IPS-20b (cell line): ENCODE measurements around the gene ZNF813.
"Not testable (repeated sequence)": the region's sequence is repeated elsewhere in the genome, so short reads cannot be mapped to it uniquely, and the experiment has no call there.

Experiments
- H3K27ac ChIP-seq: one replicate; pipeline ENCODE4 v1.5.1; 2013; ENCODE audit warnings: low read length
- H3K27me3 ChIP-seq: 2 replicates; pipeline ENCODE4 v1.6.1; 2013; ENCODE audit warnings: mild to moderate bottlenecking, low read length, inconsistent platforms; ENCODE audit not compliant: insufficient read depth
- H3K36me3 ChIP-seq: 2 replicates; pipeline ENCODE4 v1.6.1; 2013; ENCODE audit warnings: low read depth, mild to moderate bottlenecking, inconsistent platforms, low read length, moderate library complexity; ENCODE audit not compliant: insufficient read depth
- H3K4me1 ChIP-seq: 2 replicates; pipeline ENCODE4 v1.6.1; 2013; ENCODE audit warnings: mild to moderate bottlenecking, control low read depth, inconsistent platforms, low read length, moderate library complexity; ENCODE audit not compliant: insufficient read depth
- H3K4me3 ChIP-seq: 2 replicates; pipeline ENCODE4 v1.5.1; 2013; ENCODE audit warnings: mild to moderate bottlenecking, low read length, inconsistent platforms
- H3K9ac ChIP-seq: 2 replicates; pipeline ENCODE4 v1.6.1; 2013; ENCODE audit warnings: low read depth, mild to moderate bottlenecking, inconsistent platforms, low read length, moderate library complexity
- H3K9me3 ChIP-seq: 2 replicates; pipeline ENCODE4 v1.6.1; 2013; ENCODE audit warnings: mild to moderate bottlenecking, low read depth, low read length, inconsistent platforms; ENCODE audit not compliant: insufficient read depth

Gene ZNF813

DNA sequence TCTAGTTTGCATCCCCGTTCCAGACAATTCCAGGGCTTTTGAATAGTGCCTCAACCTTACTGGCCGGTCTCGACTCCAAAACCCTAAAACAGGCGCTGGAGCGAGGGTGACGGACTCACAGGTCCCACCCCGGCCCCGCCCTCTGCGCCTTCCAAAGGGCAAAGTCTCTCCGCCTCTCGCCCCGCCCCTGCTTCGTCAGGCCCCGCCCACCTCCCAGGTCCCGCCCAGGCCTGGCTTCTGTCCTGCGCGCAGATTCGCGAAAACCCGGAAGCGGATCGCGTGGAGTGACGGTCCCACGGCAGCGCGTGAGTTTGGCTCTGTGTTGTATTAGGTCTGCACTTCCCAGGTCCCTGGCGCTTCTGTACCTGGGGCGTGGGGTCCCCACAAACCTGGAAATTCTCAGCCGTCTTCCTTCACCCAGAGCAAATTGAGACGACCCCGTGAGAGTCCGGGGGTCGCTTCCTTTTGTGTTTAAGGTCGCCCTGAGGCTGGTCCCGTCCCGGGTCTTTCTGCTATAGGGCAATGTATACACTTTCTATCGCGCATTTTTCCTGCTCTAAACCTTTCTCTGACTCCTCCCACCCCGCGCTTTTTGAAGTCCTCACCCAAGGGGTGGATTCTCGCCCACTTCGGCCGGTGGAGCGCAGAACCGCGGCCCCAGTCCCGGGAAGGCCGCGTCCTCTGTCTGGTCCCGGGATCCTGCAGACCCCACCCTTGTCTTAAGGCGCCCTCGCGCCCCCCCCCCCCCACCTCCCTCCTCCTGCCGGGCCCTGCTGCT is at the start of gene ZNF813:
TSS of gene ZNF813 (plus strand) at position 249 of the 778 bp plus-strand sequence. CDS start 16,090 bp downstream, outside the sequence.
- Histone ChIP-seq H3K27ac (no peak within 1 kb of the TSS), H3K36me3 (no peaks in the 10 kb centered on the region), H3K9me3 (no peaks in the 10 kb centered on the region), H3K4me3 (peak within 1 kb of the TSS; percentile 82), H3K9ac (peak within 1 kb of the TSS; percentile 78; the same call in 1 of the 2 replicates), H3K4me1 (peaks cover 17% of the 10 kb centered on the region; the same call in 1 of the 2 replicates), H3K27me3 (no peaks in the 10 kb centered on the region)

DNA sequence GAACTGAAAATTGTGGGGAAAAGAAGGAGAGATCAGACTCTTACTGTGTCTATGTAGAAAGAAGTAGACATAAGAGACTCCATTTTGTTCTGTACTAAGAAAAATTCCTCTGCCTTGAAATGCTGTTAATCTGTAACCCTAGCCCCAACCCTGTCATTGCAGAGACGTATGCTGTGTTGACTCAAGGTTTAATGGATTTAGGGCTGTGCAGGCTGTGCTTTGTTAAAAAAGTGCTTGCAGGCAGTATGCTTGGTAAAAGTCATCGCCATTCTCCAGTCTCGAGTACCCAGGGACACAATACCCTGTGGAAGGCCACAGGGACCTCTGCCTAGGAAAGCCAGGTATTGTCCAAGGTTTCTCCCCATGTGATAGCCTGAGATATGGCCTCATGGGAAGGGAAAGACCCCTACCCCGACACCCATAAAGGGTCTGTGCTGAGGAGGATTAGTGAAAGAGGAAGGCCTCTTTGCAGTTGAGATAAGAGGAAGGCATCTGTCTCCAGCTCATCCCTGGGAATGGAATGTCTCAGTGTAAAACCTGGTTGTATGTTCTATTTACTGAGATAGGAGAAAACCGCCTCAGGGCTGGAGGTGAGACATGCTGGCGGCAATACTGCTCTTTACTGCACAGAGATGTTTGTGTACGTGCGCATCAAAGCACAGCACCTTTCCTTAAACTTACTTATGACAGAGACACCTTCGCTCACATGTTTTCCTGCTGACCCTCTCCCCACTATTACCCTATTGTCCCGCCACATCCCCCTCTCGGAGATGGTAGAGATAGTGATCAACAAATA is 46.8 kb upstream of the ZNF813 start:
- not testable (repeated sequence) for H3K27ac ChIP-seq

DNA sequence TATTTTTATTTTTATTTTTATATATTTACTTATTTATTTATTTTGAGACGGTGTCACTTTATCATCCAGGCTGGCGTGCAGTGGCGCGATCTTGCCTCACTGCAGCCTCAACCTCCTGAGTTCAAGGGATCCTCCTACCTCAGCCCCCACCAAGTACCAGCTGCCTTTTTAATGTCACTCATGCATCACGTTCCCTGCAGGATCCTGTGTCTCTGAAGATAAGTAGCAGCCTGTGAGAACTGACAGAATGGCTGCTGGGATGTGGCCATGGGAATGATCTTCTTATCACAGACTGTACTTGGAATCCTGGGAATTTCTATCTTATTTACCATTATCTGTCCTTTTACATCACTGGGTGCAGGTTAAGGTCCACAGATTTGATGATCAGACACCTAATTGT is 45.0 kb upstream of the ZNF813 start:
- Histone ChIP-seq H3K36me3 (no peaks in the 10 kb centered on the region), H3K4me1 (peaks cover 7% of the 10 kb centered on the region; the same call in 1 of the 2 replicates), H3K27me3 (no peaks in the 10 kb centered on the region), H3K27ac (no peak overlapping the region), H3K4me3 (no peak overlapping the region), H3K9ac (no peak overlapping the region), H3K9me3 (no peaks in the 10 kb centered on the region)

More for the DNA sequence above, 46.8 kb upstream of the ZNF813 start:
- H3K4me3 ChIP-seq, H3K36me3 ChIP-seq, H3K4me1 ChIP-seq, H3K27me3 ChIP-seq, H3K9me3 ChIP-seq, H3K9ac ChIP-seq: not testable (repeated sequence)

DNA sequence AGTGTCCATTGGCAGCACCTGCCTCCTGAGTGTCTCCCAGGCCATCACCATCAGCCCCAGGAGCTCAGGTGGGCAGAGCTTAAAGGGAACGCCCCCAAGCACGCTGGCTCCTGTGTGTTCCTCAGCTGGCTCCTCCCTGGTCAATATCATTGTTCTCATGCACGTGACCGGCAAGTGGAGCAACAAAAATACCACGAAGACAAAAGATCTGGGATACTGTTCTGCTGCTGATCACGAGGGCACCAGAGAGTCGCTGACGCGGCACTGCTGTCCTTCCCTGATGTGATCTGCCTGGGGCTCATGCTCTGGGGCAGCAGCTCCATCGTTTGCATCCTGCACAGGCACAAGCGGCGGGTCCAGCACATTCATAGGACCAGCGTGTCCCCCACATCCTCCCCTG is 44.5 kb upstream of the ZNF813 start:
- not testable (repeated sequence) for H3K9ac ChIP-seq, H3K36me3 ChIP-seq, H3K27ac ChIP-seq, H3K9me3 ChIP-seq, H3K4me1 ChIP-seq, H3K27me3 ChIP-seq
- H3K4me3 ChIP-seq: peak overlapping the region; percentile 56; the same call in 1 of the 2 replicates

- H3K4me3 ChIP-seq: peak overlapping the region; percentile 56; the same call in 1 of the 2 replicates
- H3K27ac ChIP-seq, H3K9me3 ChIP-seq, H3K27me3 ChIP-seq, H3K9ac ChIP-seq, H3K4me1 ChIP-seq, H3K36me3 ChIP-seq: not testable (repeated sequence)
Measured at GRCh38 chr19:53423680-53424079, 43.9 kb upstream of the ZNF813 start.

GRCh38 chr19:53424968-53425597 is 42.5 kb upstream of the ZNF813 start:
- no peak overlapping the region for H3K27ac ChIP-seq
- H3K4me1 ChIP-seq: peaks cover 7% of the 10 kb centered on the region; the same call in 1 of the 2 replicates
- H3K27me3 ChIP-seq: no peaks in the 10 kb centered on the region
- no peak overlapping the region for H3K9ac ChIP-seq
- no peaks in the 10 kb centered on the region for H3K36me3 ChIP-seq
- no peak overlapping the region for H3K4me3 ChIP-seq
- no peaks in the 10 kb centered on the region for H3K9me3 ChIP-seq

GRCh38 chr19:53431399-53432087 is 36.0 kb upstream of the ZNF813 start, which contains the start of gene ZNF761:
ZNF761 (plus strand) TSS chr19:53431984; CDS start chr19:53447269, 15,285 bp downstream.
- Histone ChIP-seq H3K4me3 (peak within 1 kb of the TSS; percentile 99), H3K4me1 (0 out of 2 replicates have a peak, but pooled peaks cover 3% of the 10 kb centered on the region), H3K9ac (peak within 1 kb of the TSS; percentile 88), H3K27ac (peak within 1 kb of the TSS; percentile 36), H3K9me3 (no peaks in the 10 kb centered on the region), H3K27me3 (no peaks in the 10 kb centered on the region), H3K36me3 (peaks cover 26% of the 10 kb centered on the region)

DNA sequence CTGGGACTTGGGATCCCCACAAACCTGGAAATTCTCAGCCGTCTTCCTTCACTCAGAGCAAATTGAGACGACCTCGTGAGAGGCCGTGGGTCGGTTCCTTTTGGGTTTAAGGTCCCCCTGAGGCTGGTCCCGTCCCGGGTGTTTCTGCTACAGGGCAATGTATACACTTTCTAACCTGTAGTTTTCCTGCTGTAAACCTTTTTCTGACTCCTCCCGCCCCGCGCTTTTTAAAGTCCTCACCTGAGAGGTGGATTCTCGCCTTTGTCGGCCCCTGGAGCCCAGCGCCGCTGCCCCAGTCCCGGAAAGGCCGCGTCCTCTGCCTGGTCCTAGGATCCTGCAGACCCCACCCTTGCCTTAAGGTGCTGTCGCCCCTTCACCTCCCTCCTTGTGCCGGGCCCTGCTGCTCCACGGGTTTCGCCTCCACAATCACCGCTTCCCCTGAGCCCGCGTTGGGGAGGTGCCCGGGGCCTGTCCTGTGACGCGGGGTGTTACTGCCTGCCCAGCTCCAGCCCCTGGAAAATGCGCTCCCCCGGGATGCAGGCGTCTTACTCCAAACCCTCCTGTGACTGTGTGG is 35.4 kb upstream of the ZNF813 start:
- Histone ChIP-seq H3K36me3 (peaks cover 31% of the 10 kb centered on the region), H3K4me1 (0 out of 2 replicates have a peak, but pooled peaks cover 3% of the 10 kb centered on the region), H3K9me3 (no peaks in the 10 kb centered on the region), H3K27ac (no peak overlapping the region), H3K4me3 (peak overlapping the region; percentile 99), H3K27me3 (no peaks in the 10 kb centered on the region), H3K9ac (peak overlapping the region; percentile 88)

DNA sequence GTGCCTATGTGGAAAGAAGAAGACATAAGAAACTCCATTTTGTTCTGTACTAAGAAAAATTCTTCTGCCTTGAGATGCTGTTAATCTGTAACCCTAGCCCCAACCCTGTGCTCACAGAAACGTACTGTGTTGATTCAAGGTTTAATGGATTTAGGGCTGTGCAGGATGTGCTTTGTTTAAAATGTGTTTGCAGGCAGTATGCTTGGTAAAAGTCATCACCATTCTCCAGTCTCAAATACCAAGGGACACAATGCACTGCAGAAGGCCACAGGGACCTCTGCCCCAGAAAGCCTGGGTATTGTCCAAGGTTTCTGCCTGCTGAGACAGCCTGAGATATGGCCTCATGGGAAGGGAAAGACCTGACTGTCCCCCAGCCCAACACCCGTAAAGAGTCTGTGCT is 23.7 kb upstream of the ZNF813 start:
- Histone ChIP-seq H3K36me3 (peaks cover 70% of the 10 kb centered on the region), H3K9me3 (peaks cover 19% of the 10 kb centered on the region)
- not testable (repeated sequence) for H3K27me3 ChIP-seq, H3K4me3 ChIP-seq, H3K27ac ChIP-seq, H3K4me1 ChIP-seq, H3K9ac ChIP-seq

DNA sequence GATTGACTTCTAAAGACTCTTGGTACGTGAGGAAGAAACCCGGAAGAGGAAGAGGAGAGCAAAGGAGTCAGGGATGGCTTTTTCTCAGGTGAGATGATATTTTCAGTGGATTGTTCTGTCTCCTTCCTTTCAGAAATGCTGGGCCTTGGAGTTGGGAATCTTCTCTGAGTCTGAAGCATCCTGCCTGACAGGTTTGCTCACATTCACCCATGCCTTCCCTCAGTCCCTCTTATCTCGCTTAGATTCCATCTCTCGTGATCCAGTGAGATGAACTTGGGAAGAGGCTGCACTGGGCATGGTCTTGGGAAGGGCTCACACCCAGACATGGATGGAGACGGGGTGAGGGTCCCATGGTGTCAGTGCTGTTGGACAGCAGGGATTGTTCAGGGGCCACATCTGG is 20.3 kb upstream of the ZNF813 start:
- not testable (repeated sequence) for H3K27ac ChIP-seq, H3K9ac ChIP-seq, H3K4me3 ChIP-seq, H3K4me1 ChIP-seq, H3K27me3 ChIP-seq
- Histone ChIP-seq H3K36me3 (peaks cover 78% of the 10 kb centered on the region), H3K9me3 (peaks cover 19% of the 10 kb centered on the region)

GRCh38 chr19:53455828-53456227 is 11.7 kb upstream of the ZNF813 start:
- H3K27ac ChIP-seq: no peak overlapping the region
- H3K36me3 ChIP-seq: peaks cover 77% of the 10 kb centered on the region
- H3K4me3 ChIP-seq: no peak overlapping the region
- peaks cover 56% of the 10 kb centered on the region for H3K9me3 ChIP-seq
- H3K27me3 ChIP-seq: no peaks in the 10 kb centered on the region
- H3K4me1 ChIP-seq: no peaks in the 10 kb centered on the region; the same call in 1 of the 2 replicates
- no peak overlapping the region for H3K9ac ChIP-seq
